Breast epithelium (tissue), 3 donors: Measurements from ENCODE around the gene SEC31B.

Source experiments
- POLR2A ChIP-seq: fragments of 450-650 bp; IDR thresholded peaks from one replicate; pipeline ENCODE4 v1.6.1; 2016; ENCODE audit warnings: antibody characterized with exemption, mild to moderate bottlenecking, moderate library complexity
- TF ChIP-seq, protein P1 (sequence below), 3 donors: fragments of 450-650 bp; IDR thresholded peaks; one replicate each; pipeline ENCODE4 v1.5.1; 2016 to 2017; ENCODE audit warnings: antibody characterized with exemption in 3 of 3, mild to moderate bottlenecking in 3 of 3, moderate library complexity in 3 of 3

DNA sequence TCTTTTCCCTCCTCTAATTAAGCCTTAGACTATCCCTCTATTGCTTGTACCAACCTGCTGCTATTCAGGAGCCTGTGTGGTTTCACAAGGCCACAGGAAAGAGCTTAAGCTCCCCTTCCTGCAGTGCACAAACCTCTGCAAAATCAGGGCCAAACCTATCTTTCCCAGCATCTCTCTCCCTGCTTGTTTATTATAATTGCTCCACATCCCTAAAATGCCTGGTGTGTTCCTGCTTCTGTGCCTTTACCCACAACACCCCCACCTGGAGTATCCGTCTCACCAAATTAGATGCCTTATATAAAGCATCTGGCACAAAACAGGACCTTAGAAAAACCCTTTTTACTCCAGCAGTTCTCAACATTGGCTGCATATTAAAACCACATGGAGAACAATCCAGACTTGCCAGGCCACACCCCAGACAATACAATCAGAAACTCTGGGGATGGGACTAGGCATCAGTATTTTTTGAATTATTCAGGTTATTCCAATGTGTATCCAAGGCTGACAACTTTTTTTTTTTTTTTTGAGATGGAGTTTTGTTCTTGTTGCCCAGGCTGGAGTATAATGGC is 16.7 kb downstream of the SEC31B start:
- TF ChIP-seq, protein P1, sequence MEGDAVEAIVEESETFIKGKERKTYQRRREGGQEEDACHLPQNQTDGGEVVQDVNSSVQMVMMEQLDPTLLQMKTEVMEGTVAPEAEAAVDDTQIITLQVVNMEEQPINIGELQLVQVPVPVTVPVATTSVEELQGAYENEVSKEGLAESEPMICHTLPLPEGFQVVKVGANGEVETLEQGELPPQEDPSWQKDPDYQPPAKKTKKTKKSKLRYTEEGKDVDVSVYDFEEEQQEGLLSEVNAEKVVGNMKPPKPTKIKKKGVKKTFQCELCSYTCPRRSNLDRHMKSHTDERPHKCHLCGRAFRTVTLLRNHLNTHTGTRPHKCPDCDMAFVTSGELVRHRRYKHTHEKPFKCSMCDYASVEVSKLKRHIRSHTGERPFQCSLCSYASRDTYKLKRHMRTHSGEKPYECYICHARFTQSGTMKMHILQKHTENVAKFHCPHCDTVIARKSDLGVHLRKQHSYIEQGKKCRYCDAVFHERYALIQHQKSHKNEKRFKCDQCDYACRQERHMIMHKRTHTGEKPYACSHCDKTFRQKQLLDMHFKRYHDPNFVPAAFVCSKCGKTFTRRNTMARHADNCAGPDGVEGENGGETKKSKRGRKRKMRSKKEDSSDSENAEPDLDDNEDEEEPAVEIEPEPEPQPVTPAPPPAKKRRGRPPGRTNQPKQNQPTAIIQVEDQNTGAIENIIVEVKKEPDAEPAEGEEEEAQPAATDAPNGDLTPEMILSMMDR (IDR thresholded peaks at IDR 0.05): no peak
- TF ChIP-seq POLR2A: no peak
